Measurements from ENCODE around the gene FBXW11. TPM values are rescaled to one million over a fixed set of nuclear protein-coding genes. Genes with fewer than 3 reads are reported as not detected.
"Not testable (repeated sequence)": the region's sequence is repeated elsewhere in the genome, so short reads cannot be mapped to it uniquely, and the experiment has no call there.

FBXW11 gene
- total RNA-seq, 4 donors from 2014 or later: 35.9 to 56.8 (median 50.9) TPM

GRCh38 chr5:171920765-171921391 lies 85.6 kb downstream of the FBXW11 start:
- TF ChIP-seq POLR2A (IDR thresholded peaks at IDR 0.05): no peak
- no peak for TF ChIP-seq CTCF (IDR thresholded peaks at IDR 0.05)
- intact Hi-C loops (cut with DNase I; ENCODE audit: low total_unique reads): no loop called here
- no peak overlapping the region for H3K4me3 ChIP-seq (ENCODE audit: low read depth, poor library complexity, severe bottlenecking)
- DNase-seq (ENCODE audit: low spot score in 2 of 2): no peak
- WGBS, 2 donors: 89 to 93% methylated on average over 6 of the region's 6 CpGs

DNA sequence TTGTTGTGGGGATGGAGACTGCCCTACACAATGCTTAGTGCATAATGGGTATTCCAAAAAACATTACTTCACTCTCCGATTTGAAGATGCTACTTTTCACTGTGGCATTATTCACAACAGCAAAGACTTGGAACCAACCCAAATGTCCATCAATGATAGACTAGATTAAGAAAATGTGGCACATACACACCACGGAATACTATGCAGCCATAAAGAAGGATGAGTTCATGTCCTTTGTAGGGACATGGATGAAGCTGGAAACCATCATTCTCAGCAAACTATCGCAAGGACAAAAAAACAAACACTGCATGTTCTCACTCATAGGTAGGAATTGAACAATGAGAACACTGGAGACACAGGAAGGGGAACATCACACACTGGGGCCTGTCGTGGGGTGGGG lies 90.7 kb downstream of the FBXW11 start:
- not testable (repeated sequence) for H3K4me3 ChIP-seq (ENCODE audit: low read depth, poor library complexity, severe bottlenecking); DNase-seq (ENCODE audit: low spot score in 2 of 2)
- whole genome bisulfite sequencing, 2 donors: 93 to 97% methylated on average over 4 of the region's 4 CpGs
- intact Hi-C loops (cut with DNase I; ENCODE audit: low total_unique reads): loop anchor here (10.0 kb wide), 1 partner anchor 379 kb away; no protein-coding TSS in a partner anchor

DNA sequence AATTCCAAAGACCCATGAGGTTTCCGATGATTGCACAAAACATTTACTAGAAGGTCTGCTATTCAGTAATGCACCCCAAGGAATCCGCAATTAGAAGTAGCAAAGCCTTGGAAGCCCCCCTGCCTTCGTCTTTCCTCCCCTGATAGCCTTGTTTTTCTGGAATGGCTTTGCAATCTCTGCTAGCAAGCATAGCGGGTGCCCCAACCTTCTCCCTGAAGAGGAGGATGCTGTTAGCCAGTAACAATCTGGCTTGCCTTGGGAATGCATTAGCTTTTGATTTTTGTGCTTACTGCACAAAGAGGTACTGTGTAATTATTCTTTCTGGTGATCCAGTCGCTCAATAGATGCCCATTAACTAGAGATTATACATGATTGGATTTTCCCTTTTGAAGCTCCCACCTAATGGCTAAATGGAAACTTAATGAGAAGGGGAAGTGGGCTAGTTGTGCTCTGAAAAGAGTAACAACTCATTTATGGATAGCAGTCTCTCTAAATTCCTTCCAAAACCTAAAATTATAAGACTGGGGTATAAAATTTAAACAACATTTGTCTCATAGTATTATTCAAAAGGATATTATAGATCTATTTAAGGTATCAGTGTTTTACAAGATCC lies 91.6 kb downstream of the FBXW11 start:
- TF ChIP-seq CTCF (IDR thresholded peaks at IDR 0.05) (no peak), POLR2A (IDR thresholded peaks at IDR 0.05) (no peak)
- 95 to 96% methylated on average over 5 of the region's 5 CpGs for WGBS, 2 donors
- DNase-seq (ENCODE audit: low spot score in 2 of 2): no peak
- intact Hi-C loops (cut with DNase I; ENCODE audit: low total_unique reads): loop anchor here (10.0 kb wide), 1 partner anchor 380 kb away; no protein-coding TSS in a partner anchor
- H3K4me3 ChIP-seq (ENCODE audit: low read depth, poor library complexity, severe bottlenecking): no peak overlapping the region

- TF ChIP-seq CTCF (IDR thresholded peaks at IDR 0.05) (no peak), POLR2A (IDR thresholded peaks at IDR 0.05) (no peak)
- H3K4me3 ChIP-seq (ENCODE audit: low read depth, poor library complexity, severe bottlenecking): no peak overlapping the region
- intact Hi-C loops (cut with DNase I; ENCODE audit: low total_unique reads): loop anchor here (10.0 kb wide), 1 partner anchor 381 kb away; no protein-coding TSS in a partner anchor
- no peak for DNase-seq (ENCODE audit: low spot score in 2 of 2)
These were observed 92.5 kb downstream of the FBXW11 start for GRCh38 chr5:171913987-171914273.

DNA sequence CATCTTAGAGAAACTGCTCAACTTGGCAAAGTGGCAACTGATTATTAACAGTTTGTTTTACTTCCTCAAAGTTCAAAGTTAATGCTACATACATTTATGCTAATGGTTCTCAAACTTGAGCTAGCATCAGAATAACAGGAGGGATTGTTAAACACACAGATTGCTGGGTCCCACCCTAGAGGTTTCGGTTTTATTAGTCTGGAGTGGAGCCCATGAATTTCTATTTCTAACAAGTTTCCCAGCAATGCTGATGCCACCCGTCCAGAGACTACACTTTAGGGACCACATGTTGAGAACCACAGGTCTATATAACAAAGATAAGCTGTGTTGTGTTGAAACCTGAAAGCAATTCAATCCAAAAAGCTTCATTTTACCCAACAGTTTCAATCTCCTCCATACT lies 95.3 kb downstream of the FBXW11 start:
- TF ChIP-seq POLR2A (IDR thresholded peaks at IDR 0.05) (no peak), CTCF (IDR thresholded peaks at IDR 0.05) (no peak)
- no peak overlapping the region for H3K4me3 ChIP-seq (ENCODE audit: low read depth, poor library complexity, severe bottlenecking)
- DNase-seq (ENCODE audit: low spot score in 2 of 2): no peak
- intact Hi-C loops (cut with DNase I; ENCODE audit: low total_unique reads): loop anchor here (10.0 kb wide), 1 partner anchor 384 kb away; no protein-coding TSS in a partner anchor
- WGBS, 2 donors: 57 to 60% methylated on average over 2 of the region's 2 CpGs

- intact Hi-C loops (cut with DNase I; ENCODE audit: low total_unique reads): loop anchor here (5.0 kb wide), 1 partner anchor 486 kb away; no protein-coding TSS in a partner anchor
- no peak for TF ChIP-seq CTCF (IDR thresholded peaks at IDR 0.05)
- TF ChIP-seq POLR2A (IDR thresholded peaks at IDR 0.05): no peak
- H3K4me3 ChIP-seq (ENCODE audit: low read depth, poor library complexity, severe bottlenecking): no peak overlapping the region
- no peak for DNase-seq (ENCODE audit: low spot score in 2 of 2)
- WGBS, 2 donors: 80 to 94% methylated on average over 3 of the region's 3 CpGs
These were observed 97.8 kb downstream of the FBXW11 start for GRCh38 chr5:171908638-171909037.
